22Rv1 (cell line): ENCODE data around the gene KIF11.

ENCODE experiments used
- CTCF ChIP-seq: fragments of 450-650 bp; IDR thresholded peaks from 2 replicates; pipeline ENCODE4 v1.5.1; 2017; ENCODE audit warnings: mild to moderate bottlenecking
- ZFX ChIP-seq: fragments of 450-650 bp; IDR thresholded peaks from 2 replicates; pipeline ENCODE4 v1.6.1; 2017; ENCODE audit warnings: antibody characterized with exemption, borderline replicate concordance

- TF ChIP-seq CTCF = no peak
- TF ChIP-seq ZFX = no peak
These were observed 47.4 kb upstream of the KIF11 start for GRCh38 chr10:92545556-92545955.
